ENCODE results near the gene GLYATL3.

GRCh38 chr6:49516147-49516505 is 16.4 kb downstream of the GLYATL3 start:
- no peak for TF ChIP-seq POLR2A (IDR thresholded peaks at IDR 0.05; ENCODE audit: low read depth, low read length)
- no peak for TF ChIP-seq POLR2AphosphoS5 (IDR thresholded peaks at IDR 0.05; ENCODE audit: low read depth, low read length)
- no peak for TF ChIP-seq TAF1 (IDR thresholded peaks at IDR 0.05; ENCODE audit: low read depth, low read length)

Measured in GM12891 (cell line).